Lower leg skin (tissue), 3 donors: Measurements from ENCODE around the gene EPB41.

Source experiments
- POLR2A ChIP-seq, 2 donors: fragments of 450-650 bp; IDR thresholded peaks; one replicate each; pipeline ENCODE4 v1.6.1; 2016 to 2017; ENCODE audit warnings: antibody characterized with exemption in 2 of 2, mild to moderate bottlenecking in 1 of 2, moderate library complexity in 1 of 2
- TF ChIP-seq, protein P1 (sequence below), 3 donors: fragments of 450-650 bp; IDR thresholded peaks; one replicate each; pipeline ENCODE4 v1.5.1; 2016; ENCODE audit warnings: antibody characterized with exemption in 3 of 3, mild to moderate bottlenecking in 3 of 3, moderate library complexity in 2 of 3

DNA sequence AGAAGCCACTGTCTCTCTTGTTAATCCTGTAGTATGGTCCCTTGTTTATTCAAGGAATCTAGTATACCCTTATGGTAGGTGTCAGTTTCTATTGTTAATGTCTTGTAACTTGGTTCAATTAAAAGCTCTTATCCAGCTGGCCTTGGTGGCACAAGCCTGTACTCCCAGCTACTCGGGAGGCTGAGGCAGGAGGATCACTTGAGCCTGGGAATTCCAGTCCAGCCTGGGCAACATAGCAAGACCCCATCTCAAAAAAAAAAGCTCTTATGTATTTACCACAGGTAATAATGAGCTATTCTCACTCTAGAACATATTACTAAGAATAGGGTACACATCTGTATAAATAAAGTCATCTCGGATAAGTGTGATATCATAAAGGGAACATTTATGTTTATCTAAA lies 162.8 kb downstream of the EPB41 start:
- TF ChIP-seq POLR2A (IDR thresholded peaks at IDR 0.05) = no peak
- TF ChIP-seq, protein P1, sequence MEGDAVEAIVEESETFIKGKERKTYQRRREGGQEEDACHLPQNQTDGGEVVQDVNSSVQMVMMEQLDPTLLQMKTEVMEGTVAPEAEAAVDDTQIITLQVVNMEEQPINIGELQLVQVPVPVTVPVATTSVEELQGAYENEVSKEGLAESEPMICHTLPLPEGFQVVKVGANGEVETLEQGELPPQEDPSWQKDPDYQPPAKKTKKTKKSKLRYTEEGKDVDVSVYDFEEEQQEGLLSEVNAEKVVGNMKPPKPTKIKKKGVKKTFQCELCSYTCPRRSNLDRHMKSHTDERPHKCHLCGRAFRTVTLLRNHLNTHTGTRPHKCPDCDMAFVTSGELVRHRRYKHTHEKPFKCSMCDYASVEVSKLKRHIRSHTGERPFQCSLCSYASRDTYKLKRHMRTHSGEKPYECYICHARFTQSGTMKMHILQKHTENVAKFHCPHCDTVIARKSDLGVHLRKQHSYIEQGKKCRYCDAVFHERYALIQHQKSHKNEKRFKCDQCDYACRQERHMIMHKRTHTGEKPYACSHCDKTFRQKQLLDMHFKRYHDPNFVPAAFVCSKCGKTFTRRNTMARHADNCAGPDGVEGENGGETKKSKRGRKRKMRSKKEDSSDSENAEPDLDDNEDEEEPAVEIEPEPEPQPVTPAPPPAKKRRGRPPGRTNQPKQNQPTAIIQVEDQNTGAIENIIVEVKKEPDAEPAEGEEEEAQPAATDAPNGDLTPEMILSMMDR (IDR thresholded peaks at IDR 0.05) = no peak
